Neuronal stem cell (in vitro differentiated cells): ENCODE measurements around the gene SOBP.

ENCODE experiments used
- DNase-seq: peaks from one replicate; pipeline ENCODE4 v3.0.0-alpha.2; 2013; ENCODE audit warnings: low spot score
- H2AFZ ChIP-seq: one replicate; pipeline ENCODE4 v1.6.1; 2013; ENCODE audit warnings: mild to moderate bottlenecking, low read length, inconsistent platforms
- H2AK5ac ChIP-seq: 2 replicates; pipeline ENCODE4 v1.6.1; 2013; ENCODE audit warnings: low read depth, mild to moderate bottlenecking, inconsistent platforms, low read length, moderate library complexity, mixed read lengths
- H2BK120ac ChIP-seq: 2 replicates; pipeline ENCODE4 v1.6.1; 2013; ENCODE audit warnings: low read depth, mild to moderate bottlenecking, inconsistent platforms, low read length, moderate library complexity, mixed read lengths
- H2BK12ac ChIP-seq: one replicate; pipeline ENCODE4 v1.6.1; 2013; ENCODE audit warnings: low read length, inconsistent platforms
- H2BK15ac ChIP-seq: 2 replicates; pipeline ENCODE4 v1.6.1; 2013; ENCODE audit warnings: mild to moderate bottlenecking, low read length, inconsistent platforms, mixed read lengths
- H2BK5ac ChIP-seq: one replicate; pipeline ENCODE4 v1.6.1; 2013; ENCODE audit warnings: inconsistent platforms, mild to moderate bottlenecking, low read length, moderate library complexity
- H3K14ac ChIP-seq: one replicate; pipeline ENCODE4 v1.6.1; 2013; ENCODE audit warnings: low read length, inconsistent platforms
- H3K18ac ChIP-seq: 2 replicates; pipeline ENCODE4 v1.6.1; 2013; ENCODE audit warnings: low read length, inconsistent platforms
- H3K23ac ChIP-seq: 2 replicates; pipeline ENCODE4 v1.6.1; 2013; ENCODE audit warnings: low read depth, mild to moderate bottlenecking, mixed read lengths, low read length, inconsistent platforms; ENCODE audit not compliant: poor library complexity
- H3K27ac ChIP-seq: replicated peaks from 3 replicates; pipeline ENCODE4 v1.5.1; 2013; ENCODE audit warnings: low read length, inconsistent platforms
- H3K27me3 ChIP-seq, 3 experiments: 2 replicates each; pipeline ENCODE4 v1.6.1; 2013; ENCODE audit warnings: low read length in 3 of 3, mild to moderate bottlenecking in 2 of 3, inconsistent platforms in 1 of 3, low read depth in 1 of 3, mixed read lengths in 1 of 3, moderate library complexity in 1 of 3; ENCODE audit not compliant: control insufficient read depth in 3 of 3, insufficient read depth in 3 of 3
- H3K36me3 ChIP-seq, 2 donors: replicated peaks in 1 of 2; 2 replicates each; pipeline ENCODE4 v1.6.1; 2013; ENCODE audit warnings: low read length in 2 of 2; ENCODE audit not compliant: control insufficient read depth in 2 of 2, insufficient read depth in 2 of 2
- H3K4ac ChIP-seq: 2 replicates; pipeline ENCODE4 v1.6.1; 2013; ENCODE audit warnings: inconsistent platforms, mild to moderate bottlenecking, low read length, moderate library complexity
- H3K4me1 ChIP-seq, 2 donors: 1 replicate in 1 of 2; 2 replicates in 1 of 2; pipeline ENCODE4 v1.6.1; 2013; ENCODE audit warnings: low read length in 2 of 2, low read depth in 1 of 2; ENCODE audit not compliant: control insufficient read depth in 2 of 2, insufficient read depth in 1 of 2
- H3K4me2 ChIP-seq: one replicate; pipeline ENCODE4 v1.6.1; 2013; ENCODE audit warnings: mild to moderate bottlenecking, low read length, inconsistent platforms; ENCODE audit not compliant: insufficient read depth, poor library complexity, severe bottlenecking
- H3K4me3 ChIP-seq, 2 donors: 2 replicates each; pipeline ENCODE4 v1.5.1; 2013; ENCODE audit warnings: low read length in 2 of 2, mild to moderate bottlenecking in 2 of 2, inconsistent platforms in 1 of 2, moderate library complexity in 1 of 2
- H3K79me1 ChIP-seq: one replicate; pipeline ENCODE4 v1.6.1; 2013; ENCODE audit warnings: low read depth, mild to moderate bottlenecking, inconsistent platforms, low read length, moderate library complexity
- H3K9ac ChIP-seq: one replicate; pipeline ENCODE4 v1.6.1; 2013; ENCODE audit warnings: mild to moderate bottlenecking, low read depth, low read length, inconsistent platforms; ENCODE audit not compliant: poor library complexity
- H3K9me3 ChIP-seq, 2 donors: replicated peaks in 1 of 2; 2 replicates each; pipeline versions ENCODE3 to v1.6.1; 2013; ENCODE audit warnings: low read length in 2 of 2, mild to moderate bottlenecking in 2 of 2, inconsistent platforms in 1 of 2, low read depth in 1 of 2, mixed read lengths in 1 of 2, moderate library complexity in 1 of 2; ENCODE audit not compliant: control insufficient read depth in 2 of 2, insufficient read depth in 1 of 2
- H4K8ac ChIP-seq: one replicate; pipeline ENCODE4 v1.6.1; 2013; ENCODE audit warnings: low read depth, mild to moderate bottlenecking, inconsistent platforms, low read length, moderate library complexity
- H4K91ac ChIP-seq: one replicate; pipeline ENCODE4 v1.6.1; 2013; ENCODE audit warnings: low read length, low read depth, mild to moderate bottlenecking, inconsistent platforms; ENCODE audit not compliant: poor library complexity
- WGBS, 2 donors: extraction: QIAGEN DNeasy Blood & Tissue Kit; methylation state at CpG; one replicate each; pipeline ENCODE4 v1.1.7; 2013; ENCODE audit warnings: missing lambda C conversion rate in 2 of 2, mixed read lengths in 1 of 2; ENCODE audit not compliant: insufficient read length in 2 of 2, insufficient replicate concordance in 1 of 2; ENCODE audit errors: extremely low coverage in 2 of 2; 5-methylcytosine and 5-hydroxymethylcytosine counted together

SOBP gene

DNA sequence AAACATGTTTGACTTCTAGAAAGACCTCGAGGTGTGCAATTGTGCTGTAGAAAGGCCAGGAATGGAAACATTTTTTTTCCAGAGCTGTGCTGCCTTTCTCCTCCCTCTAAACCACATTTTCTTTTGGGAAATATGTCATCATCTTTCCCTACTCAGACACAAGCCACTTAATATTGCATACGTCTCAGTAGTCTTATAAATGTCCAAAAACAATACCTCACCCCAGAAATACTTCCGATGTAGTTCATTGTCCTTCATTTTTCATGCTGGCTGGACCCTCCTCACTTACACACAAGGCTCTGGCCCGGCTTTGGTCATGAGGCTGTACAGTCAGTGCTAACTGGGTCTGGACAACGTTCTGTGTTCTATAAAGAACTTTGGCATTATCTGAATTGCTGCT, 207.8 kb downstream of the SOBP start:
- H3K23ac ChIP-seq = no peak overlapping the region
- H2BK120ac ChIP-seq = no peak overlapping the region
- H3K36me3 ChIP-seq = no peaks in the 10 kb centered on the region
- H4K91ac ChIP-seq = no peak overlapping the region
- no peak overlapping the region for H2AK5ac ChIP-seq
- no peaks in the 10 kb centered on the region for H3K27me3 ChIP-seq
- no peak overlapping the region for H2BK15ac ChIP-seq
- no peak overlapping the region for H3K4me2 ChIP-seq
- no peak overlapping the region for H3K9ac ChIP-seq
- H3K4me3 ChIP-seq = no peak overlapping the region
- no peak overlapping the region for H3K4ac ChIP-seq
- H3K27ac ChIP-seq = no peak overlapping the region
- no peak overlapping the region for H2BK12ac ChIP-seq
- H3K79me1 ChIP-seq = no peaks in the 10 kb centered on the region
- peaks cover 0 to 4% of the 10 kb centered on the region in 2 donors for H3K9me3 ChIP-seq
- no peak overlapping the region for H4K8ac ChIP-seq
- H2BK5ac ChIP-seq = no peak overlapping the region
- DNase-seq = no peak
- peak overlapping the region; percentile 38 for H2AFZ ChIP-seq
- no peak overlapping the region for H3K14ac ChIP-seq
- WGBS, 2 donors = no CpG with 5 or more reads among the region's 5 CpGs
- H3K4me1 ChIP-seq = peaks cover 0 to 14% of the 10 kb centered on the region in 2 donors
- no peak overlapping the region for H3K18ac ChIP-seq

DNA sequence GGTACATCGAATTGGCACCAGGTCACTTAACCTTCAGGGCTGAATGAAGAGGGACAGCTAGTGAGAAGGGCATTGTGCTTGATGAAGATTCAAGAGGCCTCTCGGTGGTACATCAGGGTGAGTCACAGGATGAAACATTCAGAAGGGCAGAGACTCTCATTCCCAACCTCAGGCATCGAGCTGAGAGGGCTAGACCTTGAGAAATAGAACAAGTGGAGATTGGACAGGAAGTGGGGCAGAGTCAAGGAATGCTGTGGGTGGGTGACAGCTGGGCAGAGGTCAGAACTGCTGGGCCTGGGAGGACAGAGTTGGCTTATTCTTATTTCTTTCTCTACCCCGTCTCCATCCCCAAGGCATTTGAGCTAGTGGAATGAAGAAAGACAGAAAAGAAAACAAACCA, 208.2 kb downstream of the SOBP start:
- H3K23ac ChIP-seq = no peak overlapping the region
- no peak overlapping the region for H3K14ac ChIP-seq
- no peak overlapping the region for H3K4me3 ChIP-seq
- H3K79me1 ChIP-seq = no peaks in the 10 kb centered on the region
- peak overlapping the region; percentile 38 for H2AFZ ChIP-seq
- no CpG with 5 or more reads among the region's 4 CpGs for WGBS, 2 donors
- H2BK15ac ChIP-seq = no peak overlapping the region
- no peak overlapping the region for H4K91ac ChIP-seq
- DNase-seq = no peak
- H2BK5ac ChIP-seq = no peak overlapping the region
- no peak overlapping the region for H3K27ac ChIP-seq
- no peak overlapping the region for H3K9ac ChIP-seq
- no peak overlapping the region for H3K4me2 ChIP-seq
- no peaks in the 10 kb centered on the region for H3K36me3 ChIP-seq
- H3K27me3 ChIP-seq = no peaks in the 10 kb centered on the region
- peaks cover 0 to 2% of the 10 kb centered on the region in 2 donors for H3K9me3 ChIP-seq
- H2AK5ac ChIP-seq = no peak overlapping the region
- no peak overlapping the region for H4K8ac ChIP-seq
- no peak overlapping the region for H3K18ac ChIP-seq
- H3K4me1 ChIP-seq = peaks cover 0 to 14% of the 10 kb centered on the region in 2 donors
- H2BK120ac ChIP-seq = no peak overlapping the region
- H3K4ac ChIP-seq = no peak overlapping the region
- no peak overlapping the region for H2BK12ac ChIP-seq

DNA sequence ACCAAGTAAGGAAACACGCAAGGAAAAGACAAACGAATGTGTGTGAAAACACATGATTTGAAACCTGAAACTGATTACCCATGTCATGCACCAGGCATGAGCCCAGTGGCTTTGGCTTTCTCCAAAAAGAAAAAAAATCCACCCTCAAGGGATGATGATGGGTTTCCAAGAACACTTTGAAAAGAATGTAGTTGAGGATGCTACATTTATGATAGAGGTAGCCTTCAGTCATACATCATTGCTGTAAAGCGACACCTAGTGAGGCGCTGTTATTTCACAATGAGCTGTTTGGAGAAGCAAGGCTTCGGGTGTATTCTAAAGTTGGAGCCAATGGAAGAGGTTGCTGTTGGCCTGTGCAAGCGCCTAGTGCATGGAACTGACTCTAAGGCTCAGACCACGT, 209.3 kb downstream of the SOBP start:
- H4K91ac ChIP-seq = no peak overlapping the region
- peaks cover 0 to 16% of the 10 kb centered on the region in 2 donors for H3K4me1 ChIP-seq
- H3K14ac ChIP-seq = no peak overlapping the region
- H3K27me3 ChIP-seq = no peaks in the 10 kb centered on the region
- H3K4me3 ChIP-seq = no peak overlapping the region
- no peak overlapping the region for H3K4me2 ChIP-seq
- H2BK120ac ChIP-seq = no peak overlapping the region
- no peaks in the 10 kb centered on the region for H3K36me3 ChIP-seq
- no peaks in the 10 kb centered on the region for H3K79me1 ChIP-seq
- no peak overlapping the region for H4K8ac ChIP-seq
- H3K4ac ChIP-seq = peak overlapping the region; percentile 6
- H3K18ac ChIP-seq = no peak overlapping the region
- no peak overlapping the region for H2BK15ac ChIP-seq
- no peak for DNase-seq
- no peak overlapping the region for H2BK5ac ChIP-seq
- no peak overlapping the region for H3K27ac ChIP-seq
- no CpG with 5 or more reads among the region's 7 CpGs for WGBS, 2 donors
- H3K9me3 ChIP-seq = peaks cover 0 to 2% of the 10 kb centered on the region in 2 donors
- H2AFZ ChIP-seq = no peak overlapping the region
- H2AK5ac ChIP-seq = no peak overlapping the region
- H3K23ac ChIP-seq = no peak overlapping the region
- no peak overlapping the region for H3K9ac ChIP-seq
- H2BK12ac ChIP-seq = no peak overlapping the region

DNA sequence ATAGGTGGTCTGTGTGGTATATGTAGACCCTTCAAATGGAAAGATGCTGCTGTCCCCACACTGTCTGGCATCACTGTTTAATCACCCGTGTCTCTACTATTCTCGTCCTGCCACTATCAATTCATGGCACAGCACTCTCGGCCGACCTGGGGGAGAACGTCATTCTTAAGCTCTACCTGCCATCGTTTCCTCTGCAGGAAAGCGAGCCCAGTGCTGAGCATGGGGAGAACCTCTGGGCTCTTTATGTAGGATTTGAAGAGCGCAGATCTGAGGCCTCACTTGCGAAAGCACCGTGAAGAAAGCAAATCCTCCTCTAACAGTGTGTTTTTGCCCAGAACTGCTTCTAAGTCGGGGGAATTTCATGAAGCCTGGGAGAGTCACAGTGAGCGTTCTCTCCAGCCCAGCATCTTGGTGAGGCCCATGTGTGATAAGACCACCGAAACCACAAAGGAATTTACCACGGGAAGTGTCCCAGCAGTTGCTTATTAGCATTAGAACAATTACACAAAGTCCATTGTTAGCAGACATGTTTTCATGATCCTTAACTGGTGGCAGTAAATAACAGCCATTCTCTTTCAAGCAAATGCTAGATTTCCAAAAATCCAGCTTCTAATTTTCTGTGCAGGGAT, 209.9 kb downstream of the SOBP start:
- Histone ChIP-seq H3K27me3 (no peaks in the 10 kb centered on the region), H2BK120ac (no peak overlapping the region), H3K27ac (no peak overlapping the region), H2BK15ac (no peak overlapping the region), H3K14ac (no peak overlapping the region), H3K4ac (no peak overlapping the region), H3K18ac (no peak overlapping the region), H3K4me3 (no peak overlapping the region), H4K91ac (no peak overlapping the region), H2BK12ac (no peak overlapping the region), H3K4me1 (peaks cover 0 to 19% of the 10 kb centered on the region in 2 donors), H3K23ac (no peak overlapping the region), H3K9me3 (no peaks in the 10 kb centered on the region), H3K4me2 (no peak overlapping the region), H2BK5ac (no peak overlapping the region), H2AK5ac (no peak overlapping the region), H3K36me3 (no peaks in the 10 kb centered on the region), H3K9ac (no peak overlapping the region), H4K8ac (no peak overlapping the region), H2AFZ (no peak overlapping the region), H3K79me1 (no peaks in the 10 kb centered on the region)
- DNase-seq = no peak
- no CpG with 5 or more reads among the region's 14 CpGs for WGBS, 2 donors
